Prostate gland (tissue), 2 donors: ENCODE data around the gene ESM1.

ENCODE experiments used
- POLR2A ChIP-seq: fragments of 450-650 bp; IDR thresholded peaks from one replicate; pipeline ENCODE4 v1.6.1; 2016; ENCODE audit warnings: antibody characterized with exemption, mild to moderate bottlenecking
- TF ChIP-seq, protein P1 (sequence below), 4 experiments: fragments of 200-600 bp in 2 of 4; fragments of 450-650 bp in 2 of 4; sonication (generic) in 2 of 4; IDR thresholded peaks; 1 replicate in 3 of 4; 2 replicates in 1 of 4; pipeline ENCODE4 v1.5.1; 2016 to 2019; ENCODE audit warnings: antibody characterized with exemption in 4 of 4, mild to moderate bottlenecking in 2 of 4, moderate library complexity in 2 of 4

GRCh38 chr5:55030220-55030619, 44.8 kb upstream of the ESM1 start:
- TF ChIP-seq, protein P1, sequence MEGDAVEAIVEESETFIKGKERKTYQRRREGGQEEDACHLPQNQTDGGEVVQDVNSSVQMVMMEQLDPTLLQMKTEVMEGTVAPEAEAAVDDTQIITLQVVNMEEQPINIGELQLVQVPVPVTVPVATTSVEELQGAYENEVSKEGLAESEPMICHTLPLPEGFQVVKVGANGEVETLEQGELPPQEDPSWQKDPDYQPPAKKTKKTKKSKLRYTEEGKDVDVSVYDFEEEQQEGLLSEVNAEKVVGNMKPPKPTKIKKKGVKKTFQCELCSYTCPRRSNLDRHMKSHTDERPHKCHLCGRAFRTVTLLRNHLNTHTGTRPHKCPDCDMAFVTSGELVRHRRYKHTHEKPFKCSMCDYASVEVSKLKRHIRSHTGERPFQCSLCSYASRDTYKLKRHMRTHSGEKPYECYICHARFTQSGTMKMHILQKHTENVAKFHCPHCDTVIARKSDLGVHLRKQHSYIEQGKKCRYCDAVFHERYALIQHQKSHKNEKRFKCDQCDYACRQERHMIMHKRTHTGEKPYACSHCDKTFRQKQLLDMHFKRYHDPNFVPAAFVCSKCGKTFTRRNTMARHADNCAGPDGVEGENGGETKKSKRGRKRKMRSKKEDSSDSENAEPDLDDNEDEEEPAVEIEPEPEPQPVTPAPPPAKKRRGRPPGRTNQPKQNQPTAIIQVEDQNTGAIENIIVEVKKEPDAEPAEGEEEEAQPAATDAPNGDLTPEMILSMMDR (IDR thresholded peaks at IDR 0.05), result no peak
- no peak for TF ChIP-seq POLR2A
